HAP-1 (cell line): Measurements from ENCODE around the gene TANK.

ENCODE experiments used
- DNase-seq, 2 experiments: peaks; one replicate each; pipeline ENCODE4 v3.0.0-alpha.2; 2016 to 2020; ENCODE audit warnings: low spot score in 2 of 2
- H3K27me3 ChIP-seq: fragments of 250-450 bp; sonication (Bioruptor Pico); 2 replicates; pipeline ENCODE4 v1.5.1; 2020; ENCODE audit warnings: low read depth, mild to moderate bottlenecking, moderate library complexity
- H3K36me3 ChIP-seq: fragments of 250-450 bp; sonication (Bioruptor Pico); replicated peaks from 2 replicates; pipeline ENCODE4 v1.5.1; 2020; ENCODE audit warnings: mild to moderate bottlenecking
- H3K4me1 ChIP-seq: fragments of 250-450 bp; sonication (Bioruptor Pico); 2 replicates; pipeline ENCODE4 v1.5.1; 2020; ENCODE audit warnings: mild to moderate bottlenecking
- H3K4me3 ChIP-seq: fragments of 250-450 bp; sonication (Bioruptor Pico); 2 replicates; pipeline ENCODE4 v1.5.1; 2020; ENCODE audit warnings: mild to moderate bottlenecking, moderate library complexity
- H3K9me3 ChIP-seq: fragments of 250-450 bp; sonication (Bioruptor Pico); 2 replicates; pipeline ENCODE4 v1.5.1; 2020; ENCODE audit warnings: mild to moderate bottlenecking, moderate library complexity
- in situ Hi-C: fragments of 300-500 bp; cut with MboI; formaldehyde crosslinking; loops from 3 replicates; pipeline ENCODE4 v1.14.3; 2020; ENCODE audit warnings: low sequenced_read_pairs, inconsistent platforms, mixed read lengths

TANK gene

GRCh38 chr2:161141033-161141432, 19.2 kb upstream of the TANK start:
- Histone ChIP-seq H3K4me3 (no peak overlapping the region), H3K27me3 (no peaks in the 10 kb centered on the region), H3K9me3 (no peaks in the 10 kb centered on the region), H3K4me1 (no peaks in the 10 kb centered on the region), H3K36me3 (no peaks in the 10 kb centered on the region)
- in situ Hi-C loops, result no loop called here
- DNase-seq, result no peak

- DNase-seq, result no peak
- no peak overlapping the region for H3K4me3 ChIP-seq
- no peaks in the 10 kb centered on the region for H3K27me3 ChIP-seq
- H3K36me3 ChIP-seq, result no peaks in the 10 kb centered on the region
- no peaks in the 10 kb centered on the region for H3K4me1 ChIP-seq
- in situ Hi-C loops, result no loop called here
- H3K9me3 ChIP-seq, result no peaks in the 10 kb centered on the region
These were observed 13.9 kb upstream of the TANK start for GRCh38 chr2:161146209-161146775.

DNA sequence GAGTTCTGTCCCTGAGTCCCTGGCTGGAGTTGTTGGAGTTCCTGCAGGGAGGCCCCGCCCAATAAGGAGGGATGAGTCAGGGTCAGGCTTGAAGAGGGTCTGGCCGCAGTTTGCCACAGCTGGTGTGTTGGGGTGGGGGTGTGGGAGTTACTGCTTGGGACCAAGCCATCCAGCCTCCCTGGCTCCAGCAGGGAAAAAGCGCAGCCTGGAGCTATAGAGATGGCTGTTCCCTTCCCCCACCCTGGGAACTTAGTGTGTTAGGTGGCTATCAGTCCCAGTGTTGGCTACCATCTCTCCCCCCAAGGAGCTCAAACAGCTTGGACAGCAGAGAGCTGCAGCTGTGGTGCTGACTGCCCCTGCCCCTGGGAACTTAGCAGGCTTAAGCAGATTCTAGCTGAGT, 13.2 kb upstream of the TANK start:
- Histone ChIP-seq H3K36me3 (no peaks in the 10 kb centered on the region), H3K4me1 (no peaks in the 10 kb centered on the region), H3K9me3 (no peaks in the 10 kb centered on the region), H3K4me3 (no peak overlapping the region), H3K27me3 (no peaks in the 10 kb centered on the region)
- DNase-seq, result no peak
- in situ Hi-C loops, result no loop called here

DNA sequence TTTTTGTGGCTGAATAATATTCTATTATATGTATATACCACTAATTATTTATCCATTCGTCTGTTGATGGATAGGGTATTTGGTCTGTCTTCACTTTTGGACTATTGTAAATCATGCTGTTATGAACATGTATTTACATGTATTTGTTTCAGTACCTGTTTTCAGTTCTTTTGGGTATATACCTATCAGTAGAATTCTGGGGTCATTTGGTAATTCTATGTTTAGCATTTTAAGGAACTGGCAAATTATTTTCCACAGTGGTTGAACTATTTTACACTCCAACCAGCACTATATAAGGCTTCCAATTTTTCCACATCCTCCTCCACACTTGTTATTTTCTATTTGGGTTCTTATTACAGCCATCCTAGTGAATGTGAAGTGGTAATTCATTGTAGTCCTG, 12.4 kb upstream of the TANK start:
- Histone ChIP-seq H3K9me3 (peaks cover 2% of the 10 kb centered on the region; the same call in 1 of the 2 replicates), H3K4me3 (no peak overlapping the region), H3K4me1 (no peaks in the 10 kb centered on the region), H3K27me3 (no peaks in the 10 kb centered on the region), H3K36me3 (no peaks in the 10 kb centered on the region)
- no peak for DNase-seq
- in situ Hi-C loops, result no loop called here

DNA sequence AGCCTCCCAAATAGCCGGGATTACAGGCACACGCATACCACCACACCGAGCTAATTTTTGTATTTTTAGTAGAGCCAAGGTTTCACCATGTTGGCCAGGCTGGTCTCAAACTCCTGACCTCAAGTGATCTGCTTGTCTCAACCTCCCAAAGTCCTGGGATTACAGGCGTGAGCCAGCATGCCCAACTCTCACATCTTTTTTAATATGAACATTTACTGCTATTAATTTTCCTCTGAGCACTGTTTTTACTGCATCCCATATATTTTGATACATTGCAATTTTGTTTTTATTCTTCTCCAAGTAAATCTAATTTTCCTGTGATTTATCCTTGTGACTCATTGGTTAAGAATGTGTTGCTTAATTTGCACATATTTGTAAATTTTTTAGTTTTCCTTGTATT, 9.5 kb upstream of the TANK start:
- DNase-seq, result no peak
- H3K9me3 ChIP-seq, result peaks cover 2% of the 10 kb centered on the region; the same call in 1 of the 2 replicates
- H3K4me1 ChIP-seq, result no peaks in the 10 kb centered on the region
- no peaks in the 10 kb centered on the region for H3K27me3 ChIP-seq
- H3K36me3 ChIP-seq, result no peaks in the 10 kb centered on the region
- no peak overlapping the region for H3K4me3 ChIP-seq
- in situ Hi-C loops, result no loop called here

- no peaks in the 10 kb centered on the region for H3K4me1 ChIP-seq
- H3K9me3 ChIP-seq, result peaks cover 2% of the 10 kb centered on the region; the same call in 1 of the 2 replicates
- in situ Hi-C loops, result no loop called here
These were observed 7.9 kb upstream of the TANK start for GRCh38 chr2:161152302-161152701.

DNA sequence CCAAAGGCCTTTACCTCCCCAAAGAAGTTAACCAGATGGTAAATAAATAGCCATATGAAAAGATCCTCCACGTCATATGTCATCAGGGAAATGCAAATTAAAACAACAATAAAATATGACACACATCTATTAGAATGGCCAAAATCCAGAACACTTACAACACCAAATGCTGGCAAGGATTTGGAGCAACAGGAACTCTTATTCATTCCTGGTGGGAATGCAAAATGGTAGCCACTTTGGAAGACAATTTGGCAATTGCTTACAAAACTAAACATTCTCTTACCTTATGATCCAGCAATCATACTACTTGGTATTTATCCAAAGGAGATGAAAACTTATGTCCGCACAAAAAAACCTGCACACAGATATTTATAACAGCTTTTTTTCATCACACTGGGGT, 1.3 kb upstream of the TANK start:
- no peak overlapping the region for H3K4me3 ChIP-seq

More at GRCh38 chr2:161152302-161152701, 7.9 kb upstream of the TANK start:
- Histone ChIP-seq H3K27me3 (no peaks in the 10 kb centered on the region), H3K4me3 (no peak overlapping the region), H3K36me3 (no peaks in the 10 kb centered on the region)
- no peak for DNase-seq

GRCh38 chr2:161159456-161160225, 587 bp upstream of the TANK start:
- DNase-seq, result no peak
- Histone ChIP-seq H3K4me3 (peak overlapping the region; percentile 88), H3K36me3 (peaks cover 15% of the 10 kb centered on the region), H3K4me1 (peaks cover 9% of the 10 kb centered on the region), H3K9me3 (no peaks in the 10 kb centered on the region), H3K27me3 (no peaks in the 10 kb centered on the region)
- in situ Hi-C loops, result no loop called here

More for the DNA sequence above, 1.3 kb upstream of the TANK start:
- Histone ChIP-seq H3K36me3 (peaks cover 12% of the 10 kb centered on the region), H3K4me1 (peaks cover 9% of the 10 kb centered on the region), H3K9me3 (no peaks in the 10 kb centered on the region), H3K27me3 (no peaks in the 10 kb centered on the region)
- in situ Hi-C loops, result no loop called here
- DNase-seq, result no peak

DNA sequence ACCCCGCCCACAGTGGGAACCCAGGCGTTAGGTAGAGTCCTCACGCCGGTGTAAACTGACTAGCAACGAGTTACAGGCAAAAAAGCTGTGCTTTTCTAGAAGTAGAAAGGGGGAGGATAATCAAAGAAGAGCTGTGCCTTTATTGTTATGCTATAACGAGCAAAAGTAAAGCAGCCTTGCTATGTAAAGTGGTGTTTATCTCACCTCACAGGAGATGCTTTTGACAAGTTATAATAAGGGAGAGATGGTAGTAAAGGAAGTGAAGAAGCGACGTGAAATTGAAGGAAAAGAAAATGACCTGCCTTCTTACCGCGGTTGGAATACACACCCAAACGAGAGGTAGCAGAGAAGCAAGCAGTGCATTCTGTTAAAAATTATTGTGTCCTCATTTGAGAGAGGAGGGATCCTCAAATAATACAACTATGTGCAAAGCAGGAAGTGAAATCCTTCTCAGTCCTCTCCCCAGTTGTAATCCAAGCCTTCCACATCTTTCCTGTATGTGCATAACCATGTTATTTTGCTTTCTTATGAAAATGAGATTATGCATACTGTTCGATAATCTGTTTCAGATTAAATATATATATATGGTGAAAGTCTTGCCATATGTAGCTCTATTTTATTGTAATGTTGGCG, 962 bp downstream of the TANK start:
- peaks cover 9% of the 10 kb centered on the region for H3K4me1 ChIP-seq
- H3K36me3 ChIP-seq, result peaks cover 15% of the 10 kb centered on the region
- in situ Hi-C loops, result no loop called here
- H3K9me3 ChIP-seq, result no peaks in the 10 kb centered on the region
- H3K4me3 ChIP-seq, result peak overlapping the region; percentile 88
- DNase-seq, result no peak
- no peaks in the 10 kb centered on the region for H3K27me3 ChIP-seq

DNA sequence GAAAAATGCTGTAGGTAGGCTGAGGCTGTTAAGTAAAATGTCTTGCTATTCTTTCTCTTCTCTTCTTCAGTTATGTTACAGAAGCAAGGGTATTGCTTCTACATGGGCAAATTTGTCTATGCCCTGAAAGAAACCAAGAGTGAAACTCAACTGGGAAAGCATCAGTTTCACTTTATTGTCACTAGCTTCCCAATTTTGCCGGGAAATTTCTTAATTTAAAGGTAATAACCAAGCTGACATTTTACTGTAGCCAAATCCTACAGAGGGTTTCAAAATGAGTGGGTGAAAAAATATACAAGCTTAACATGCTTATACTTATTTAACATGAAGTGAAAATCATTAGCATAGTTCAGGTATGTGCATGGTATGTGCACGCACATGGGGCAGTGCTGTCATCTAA, 3.2 kb downstream of the TANK start:
- no peak overlapping the region for H3K4me3 ChIP-seq
- in situ Hi-C loops, result no loop called here
- peaks cover 15% of the 10 kb centered on the region for H3K36me3 ChIP-seq
- DNase-seq, result no peak
- H3K4me1 ChIP-seq, result peaks cover 9% of the 10 kb centered on the region
- H3K27me3 ChIP-seq, result no peaks in the 10 kb centered on the region
- H3K9me3 ChIP-seq, result no peaks in the 10 kb centered on the region

DNA sequence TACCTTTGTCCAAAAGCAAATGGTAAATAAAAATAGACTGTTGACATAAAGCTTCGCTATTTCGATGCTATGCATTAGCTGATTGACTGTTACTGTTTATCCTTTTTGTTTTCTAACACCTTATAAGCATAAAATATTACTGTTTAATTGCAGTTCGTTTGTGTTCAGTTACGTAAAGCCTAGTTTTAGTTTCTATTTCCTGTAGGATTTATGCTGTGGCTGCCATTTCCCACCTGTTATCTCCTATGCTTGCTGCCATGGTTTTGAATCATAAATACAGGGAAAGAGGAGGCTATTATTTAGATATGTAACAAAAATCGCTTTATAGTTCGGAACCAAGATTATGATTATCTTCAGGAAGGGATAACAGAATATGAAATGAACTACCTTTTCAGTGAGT, 3.9 kb downstream of the TANK start:
- Histone ChIP-seq H3K36me3 (peaks cover 15% of the 10 kb centered on the region), H3K4me1 (peaks cover 9% of the 10 kb centered on the region), H3K4me3 (no peak overlapping the region), H3K9me3 (no peaks in the 10 kb centered on the region), H3K27me3 (no peaks in the 10 kb centered on the region)
- in situ Hi-C loops, result no loop called here
- no peak for DNase-seq

DNA sequence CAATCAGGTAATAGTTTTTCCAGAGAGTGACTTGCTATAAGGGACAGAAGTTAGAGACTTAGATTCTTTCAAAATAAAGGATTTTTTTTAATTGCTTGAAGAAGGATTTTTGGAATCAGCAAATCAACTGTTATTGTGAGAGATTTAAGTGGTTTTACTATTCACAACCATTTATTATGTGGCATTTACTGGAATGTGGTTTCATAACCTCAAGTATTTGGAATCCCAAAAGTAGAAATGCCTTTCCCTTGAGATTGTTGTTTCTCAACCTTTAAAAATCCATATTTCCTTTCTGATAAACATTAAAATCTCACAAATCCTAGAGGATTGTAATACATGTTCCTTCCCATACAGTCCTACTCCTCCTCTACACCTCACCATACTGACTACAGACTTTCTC, 5.0 kb downstream of the TANK start:
- Histone ChIP-seq H3K9me3 (no peaks in the 10 kb centered on the region), H3K4me1 (peaks cover 5% of the 10 kb centered on the region; the same call in 1 of the 2 replicates), H3K36me3 (peaks cover 15% of the 10 kb centered on the region), H3K4me3 (no peak overlapping the region), H3K27me3 (no peaks in the 10 kb centered on the region)
- DNase-seq, result no peak
- in situ Hi-C loops, result no loop called here

- Histone ChIP-seq H3K9me3 (no peaks in the 10 kb centered on the region), H3K27me3 (no peaks in the 10 kb centered on the region), H3K36me3 (peaks cover 15% of the 10 kb centered on the region), H3K4me3 (no peak overlapping the region), H3K4me1 (peaks cover 5% of the 10 kb centered on the region; the same call in 1 of the 2 replicates)
- in situ Hi-C loops, result no loop called here
- DNase-seq, result no peak
These were observed 5.6 kb downstream of the TANK start for GRCh38 chr2:161165811-161166210.
